ENCODE results near the gene DLG2.

Gene DLG2

GRCh38 chr11:83528877-83529276, 2098.3 kb downstream of the DLG2 start:
- no peak for DNase-seq (ENCODE audit: low read depth in 2 of 2)

GRCh38 chr11:83528225-83528624, 2098.9 kb downstream of the DLG2 start:
- no peak for DNase-seq (ENCODE audit: low read depth in 2 of 2)

- DNase-seq (ENCODE audit: low read depth in 2 of 2) = no peak
Observed at GRCh38 chr11:83523676-83524075, 2103.5 kb downstream of the DLG2 start.

- DNase-seq (ENCODE audit: low read depth in 2 of 2) = no peak
Observed at GRCh38 chr11:83522911-83523310, 2104.2 kb downstream of the DLG2 start.

- no peak for DNase-seq (ENCODE audit: low read depth in 2 of 2)
Observed at GRCh38 chr11:83521647-83522596, 2105.2 kb downstream of the DLG2 start.

- no peak for DNase-seq (ENCODE audit: low read depth in 2 of 2)
Observed at GRCh38 chr11:83520849-83521248, 2106.3 kb downstream of the DLG2 start.

GRCh38 chr11:83511646-83512045, 2115.5 kb downstream of the DLG2 start:
- no peak for DNase-seq (ENCODE audit: low read depth in 2 of 2)

- DNase-seq (ENCODE audit: low read depth in 2 of 2) = no peak
Observed at GRCh38 chr11:83510530-83511460, 2116.3 kb downstream of the DLG2 start.

GRCh38 chr11:83508804-83509203, 2118.3 kb downstream of the DLG2 start:
- no peak for DNase-seq (ENCODE audit: low read depth in 2 of 2)

GRCh38 chr11:83502041-83502440, 2125.1 kb downstream of the DLG2 start:
- no peak for DNase-seq (ENCODE audit: low read depth in 2 of 2)

- no peak for DNase-seq (ENCODE audit: low read depth in 2 of 2)
Observed at GRCh38 chr11:83493917-83494316, 2133.2 kb downstream of the DLG2 start.

- no peak for DNase-seq (ENCODE audit: low read depth in 2 of 2)
Observed at GRCh38 chr11:83493034-83493433, 2134.1 kb downstream of the DLG2 start.

- DNase-seq (ENCODE audit: low read depth in 2 of 2) = no peak
Observed at GRCh38 chr11:83483808-83484207, 2143.3 kb downstream of the DLG2 start.

GRCh38 chr11:83480811-83481210, 2146.3 kb downstream of the DLG2 start:
- DNase-seq (ENCODE audit: low read depth in 2 of 2) = no peak

- DNase-seq (ENCODE audit: low read depth in 2 of 2) = no peak
Observed at GRCh38 chr11:83480251-83480650, 2146.9 kb downstream of the DLG2 start.

- no peak for DNase-seq (ENCODE audit: low read depth in 2 of 2)
Observed at GRCh38 chr11:83477772-83478171, 2149.4 kb downstream of the DLG2 start.

- DNase-seq (ENCODE audit: low read depth in 2 of 2) = no peak
Observed at GRCh38 chr11:83475760-83476159, 2151.4 kb downstream of the DLG2 start.

GRCh38 chr11:83473743-83474142, 2153.4 kb downstream of the DLG2 start:
- DNase-seq (ENCODE audit: low read depth in 2 of 2) = no peak

GRCh38 chr11:83472806-83473205, 2154.3 kb downstream of the DLG2 start:
- no peak for DNase-seq (ENCODE audit: low read depth in 2 of 2)

GRCh38 chr11:83471831-83472727, 2155.1 kb downstream of the DLG2 start:
- no peak for DNase-seq (ENCODE audit: low read depth in 2 of 2)

GRCh38 chr11:83467837-83468236, 2159.3 kb downstream of the DLG2 start:
- no peak for DNase-seq (ENCODE audit: low read depth in 2 of 2)
